Loucy (cell line): ENCODE data around the gene ABCG4.

Experiments used
- H2AFZ ChIP-seq: fragments of 200-600 bp; sonication (generic); 2 replicates; pipeline ENCODE4 v1.6.0; 2016; ENCODE audit warnings: antibody characterized with exemption, mild to moderate bottlenecking, low read length, moderate library complexity
- H3F3A ChIP-seq: fragments of 200-600 bp; 2 replicates; pipeline ENCODE4 v1.6.0; 2016; ENCODE audit warnings: antibody characterized with exemption, low read depth, mild to moderate bottlenecking
- H3K27me3 ChIP-seq: fragments of 200-600 bp; sonication (generic); 2 replicates; pipeline ENCODE4 v1.6.1; 2014; ENCODE audit warnings: low read length, mild to moderate bottlenecking; ENCODE audit not compliant: insufficient read depth, poor library complexity, severe bottlenecking
- H3K36me3 ChIP-seq: fragments of 200-600 bp; sonication (generic); 2 replicates; pipeline ENCODE4 v1.6.1; 2016; ENCODE audit warnings: low read length; ENCODE audit not compliant: insufficient read depth
- H3K4me1 ChIP-seq: fragments of 200-600 bp; sonication (generic); 2 replicates; pipeline ENCODE4 v1.5.1; 2014; ENCODE audit warnings: low read length, mild to moderate bottlenecking; ENCODE audit not compliant: insufficient read depth, poor library complexity, severe bottlenecking
- H3K4me2 ChIP-seq: fragments of 200-600 bp; sonication (generic); 2 replicates; pipeline ENCODE4 v1.6.0; 2014; ENCODE audit warnings: antibody characterized with exemption, low read length, low read depth, mild to moderate bottlenecking; ENCODE audit not compliant: poor library complexity, severe bottlenecking
- H3K4me3 ChIP-seq: fragments of 200-600 bp; sonication (generic); 2 replicates; pipeline ENCODE4 v1.5.1; 2014; ENCODE audit warnings: low read length, mild to moderate bottlenecking, mixed read lengths; ENCODE audit not compliant: poor library complexity, severe bottlenecking
- H3K79me2 ChIP-seq: fragments of 200-600 bp; sonication (generic); 2 replicates; pipeline ENCODE4 v1.6.1; 2014; ENCODE audit warnings: low read length; ENCODE audit not compliant: insufficient read depth
- H3K9ac ChIP-seq: fragments of 200-600 bp; sonication (generic); 2 replicates; pipeline ENCODE4 v1.6.0; 2014; ENCODE audit warnings: mild to moderate bottlenecking, low read depth, low read length, moderate library complexity; ENCODE audit not compliant: poor library complexity, severe bottlenecking
- H3K9me2 ChIP-seq: fragments of 200-600 bp; sonication (generic); replicated peaks from 2 replicates; pipeline ENCODE4 v1.6.1; 2016; ENCODE audit warnings: low read depth, low read length, mixed read lengths
- H3K9me3 ChIP-seq: fragments of 200-600 bp; sonication (generic); 2 replicates; pipeline ENCODE4 v1.6.1; 2014; ENCODE audit warnings: mild to moderate bottlenecking, antibody characterized with exemption, low read length, low read depth; ENCODE audit not compliant: insufficient read depth
- H4K20me1 ChIP-seq: fragments of 200-600 bp; sonication (generic); 2 replicates; pipeline ENCODE4 v1.6.0; 2014; ENCODE audit warnings: antibody characterized with exemption, low read length, mild to moderate bottlenecking; ENCODE audit not compliant: insufficient read depth, poor library complexity, severe bottlenecking
- CTCF ChIP-seq: fragments of 200-600 bp; sonication (generic); conservative IDR thresholded peaks from 2 replicates; pipeline ENCODE4 v1.5.1; 2014; ENCODE audit warnings: mild to moderate bottlenecking, antibody characterized with exemption, low read length
- EZH2phosphoT487 ChIP-seq: fragments of 200-600 bp; IDR thresholded peaks from 2 replicates; pipeline ENCODE4 v1.6.1; 2018; ENCODE audit warnings: antibody characterized with exemption, mild to moderate bottlenecking, moderate library complexity, borderline replicate concordance

Gene ABCG4

GRCh38 chr11:119148720-119149017 is 183 bp upstream of the ABCG4 start:
- no peaks in the 10 kb centered on the region for H3K79me2 ChIP-seq
- TF ChIP-seq CTCF = no peak
- no peak for TF ChIP-seq EZH2phosphoT487
- no peaks in the 10 kb centered on the region for H3F3A ChIP-seq
- H3K4me3 ChIP-seq = peak overlapping the region; percentile 74
- peak overlapping the region; percentile 64 for H3K9ac ChIP-seq
- peaks cover 12% of the 10 kb centered on the region for H3K4me1 ChIP-seq
- peak overlapping the region; percentile 90 for H2AFZ ChIP-seq
- H3K27me3 ChIP-seq = peaks cover 4% of the 10 kb centered on the region
- H3K9me2 ChIP-seq = no peaks in the 10 kb centered on the region
- H3K36me3 ChIP-seq = no peaks in the 10 kb centered on the region
- peak overlapping the region; percentile 88 for H3K4me2 ChIP-seq
- H3K9me3 ChIP-seq = no peaks in the 10 kb centered on the region
- H4K20me1 ChIP-seq = no peaks in the 10 kb centered on the region

- Histone ChIP-seq H3K9me2 (no peaks in the 10 kb centered on the region), H3K4me3 (no peak overlapping the region), H3K36me3 (no peaks in the 10 kb centered on the region), H3K9me3 (no peaks in the 10 kb centered on the region), H3K27me3 (peaks cover 4% of the 10 kb centered on the region), H3F3A (no peaks in the 10 kb centered on the region), H3K4me2 (no peak overlapping the region), H3K79me2 (no peaks in the 10 kb centered on the region), H3K4me1 (peaks cover 12% of the 10 kb centered on the region), H2AFZ (no peak overlapping the region), H3K9ac (no peak overlapping the region), H4K20me1 (no peaks in the 10 kb centered on the region)
- no peak for TF ChIP-seq EZH2phosphoT487
Observed at GRCh38 chr11:119149786-119150275, 979 bp downstream of the ABCG4 start.

- Histone ChIP-seq H3K4me2 (no peak overlapping the region), H4K20me1 (no peaks in the 10 kb centered on the region), H3K4me1 (peaks cover 17% of the 10 kb centered on the region), H3K9ac (no peak overlapping the region), H3K27me3 (peaks cover 4% of the 10 kb centered on the region), H3K4me3 (no peak overlapping the region), H3F3A (no peaks in the 10 kb centered on the region), H3K79me2 (no peaks in the 10 kb centered on the region), H3K36me3 (no peaks in the 10 kb centered on the region), H2AFZ (no peak overlapping the region), H3K9me2 (no peaks in the 10 kb centered on the region), H3K9me3 (no peaks in the 10 kb centered on the region)
- no peak for TF ChIP-seq EZH2phosphoT487
- no peak for TF ChIP-seq CTCF
Observed at GRCh38 chr11:119152043-119152442, 3.2 kb downstream of the ABCG4 start.

- no peak overlapping the region for H3K9ac ChIP-seq
- H2AFZ ChIP-seq = no peak overlapping the region
- no peaks in the 10 kb centered on the region for H3K9me2 ChIP-seq
- H3K9me3 ChIP-seq = no peaks in the 10 kb centered on the region
- no peaks in the 10 kb centered on the region for H3K79me2 ChIP-seq
- H4K20me1 ChIP-seq = no peaks in the 10 kb centered on the region
- H3K4me2 ChIP-seq = no peak overlapping the region
- no peaks in the 10 kb centered on the region for H3F3A ChIP-seq
- H3K27me3 ChIP-seq = peaks cover 4% of the 10 kb centered on the region
- H3K4me3 ChIP-seq = no peak overlapping the region
- no peaks in the 10 kb centered on the region for H3K36me3 ChIP-seq
- TF ChIP-seq CTCF (no peak), EZH2phosphoT487 (no peak)
- peaks cover 17% of the 10 kb centered on the region for H3K4me1 ChIP-seq
Observed at GRCh38 chr11:119152604-119153003, 3.8 kb downstream of the ABCG4 start.
